Retinal pigment epithelial cell (primary cell): Measurements from ENCODE around the gene TM2D1.
A peak's percentile ranks its signal among the peaks of the same experiment; 100 is the strongest.
"Not testable (repeated sequence)": the region's sequence is repeated elsewhere in the genome, so short reads cannot be mapped to it uniquely, and the experiment has no call there.

ENCODE experiments used
- DNase-seq: peaks from one replicate; pipeline ENCODE4 v3.0.0-alpha.2; 2010; ENCODE audit warnings: low read depth
- H3K4me3 ChIP-seq: 2 replicates; pipeline ENCODE4 v1.5.1; 2011; ENCODE audit warnings: mild to moderate bottlenecking, low read length, control low read depth, moderate library complexity
- TF ChIP-seq, protein P1 (sequence below): conservative IDR thresholded peaks from 2 replicates; pipeline ENCODE4 v1.5.1; 2011; ENCODE audit warnings: low read depth, low read length, control low read depth, inconsistent platforms

TM2D1 gene

GRCh38 chr1:61741711-61742619 is 17.0 kb upstream of the TM2D1 start, which contains the start of gene PATJ:
PATJ (plus strand) TSS chr1:61742480; CDS start chr1:61762893, 20,413 bp downstream.
- peak within 1 kb of the TSS; percentile 75 for H3K4me3 ChIP-seq
- TF ChIP-seq, protein P1, sequence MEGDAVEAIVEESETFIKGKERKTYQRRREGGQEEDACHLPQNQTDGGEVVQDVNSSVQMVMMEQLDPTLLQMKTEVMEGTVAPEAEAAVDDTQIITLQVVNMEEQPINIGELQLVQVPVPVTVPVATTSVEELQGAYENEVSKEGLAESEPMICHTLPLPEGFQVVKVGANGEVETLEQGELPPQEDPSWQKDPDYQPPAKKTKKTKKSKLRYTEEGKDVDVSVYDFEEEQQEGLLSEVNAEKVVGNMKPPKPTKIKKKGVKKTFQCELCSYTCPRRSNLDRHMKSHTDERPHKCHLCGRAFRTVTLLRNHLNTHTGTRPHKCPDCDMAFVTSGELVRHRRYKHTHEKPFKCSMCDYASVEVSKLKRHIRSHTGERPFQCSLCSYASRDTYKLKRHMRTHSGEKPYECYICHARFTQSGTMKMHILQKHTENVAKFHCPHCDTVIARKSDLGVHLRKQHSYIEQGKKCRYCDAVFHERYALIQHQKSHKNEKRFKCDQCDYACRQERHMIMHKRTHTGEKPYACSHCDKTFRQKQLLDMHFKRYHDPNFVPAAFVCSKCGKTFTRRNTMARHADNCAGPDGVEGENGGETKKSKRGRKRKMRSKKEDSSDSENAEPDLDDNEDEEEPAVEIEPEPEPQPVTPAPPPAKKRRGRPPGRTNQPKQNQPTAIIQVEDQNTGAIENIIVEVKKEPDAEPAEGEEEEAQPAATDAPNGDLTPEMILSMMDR: no peak
- DNase-seq: no peak

- H3K4me3 ChIP-seq: no peak overlapping the region
- TF ChIP-seq, protein P1: no peak
- DNase-seq: no peak
Measured at GRCh38 chr1:61740751-61741700, 16.1 kb upstream of the TM2D1 start.

GRCh38 chr1:61732726-61733125 is 7.8 kb upstream of the TM2D1 start:
- H3K4me3 ChIP-seq: no peak overlapping the region
- TF ChIP-seq, protein P1: no peak
- DNase-seq: no peak

GRCh38 chr1:61730679-61731078 is 5.7 kb upstream of the TM2D1 start:
- DNase-seq: not testable (repeated sequence)

DNA sequence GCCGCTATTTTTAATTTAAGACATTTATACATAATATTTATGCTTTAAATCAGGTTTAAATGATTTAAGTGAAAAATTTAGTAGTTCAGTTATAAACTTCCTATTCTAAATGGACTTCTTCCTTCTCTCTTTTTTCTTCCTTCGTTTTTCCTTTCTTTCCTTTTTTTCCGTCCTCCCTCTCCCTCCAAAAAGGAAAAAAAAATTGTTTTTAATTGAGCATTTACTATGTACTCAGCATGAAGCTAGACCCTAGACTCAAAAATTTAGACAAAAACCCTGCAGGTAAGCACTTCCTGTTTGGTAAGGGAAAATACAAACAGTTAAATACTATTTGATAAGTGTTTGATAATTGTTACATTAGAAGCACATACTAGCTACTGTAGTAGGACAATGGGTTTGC is 2.6 kb upstream of the TM2D1 start:
- DNase-seq: no peak
- TF ChIP-seq, protein P1: no peak
- H3K4me3 ChIP-seq: no peak overlapping the region

More at GRCh38 chr1:61730679-61731078, 5.7 kb upstream of the TM2D1 start:
- not testable (repeated sequence) for H3K4me3 ChIP-seq

DNA sequence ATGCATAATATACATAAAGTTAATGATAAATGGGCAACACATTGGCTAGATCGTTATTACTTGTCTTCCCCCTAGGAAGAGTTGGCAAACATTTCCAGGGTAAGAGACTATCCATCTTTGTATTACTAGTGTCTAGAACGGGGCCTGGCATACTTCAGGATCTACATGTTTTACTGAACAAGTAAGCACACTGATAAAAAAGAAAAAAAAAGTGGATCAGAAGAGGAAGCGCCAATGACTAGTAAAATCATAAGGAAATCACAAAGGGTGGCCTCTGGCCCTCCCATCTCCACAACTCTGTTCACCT is 482 bp downstream of the TM2D1 start:
- TF ChIP-seq, protein P1: no peak
- DNase-seq: no peak
- peak overlapping the region; percentile 100 for H3K4me3 ChIP-seq

GRCh38 chr1:61718996-61719663 is 5.8 kb downstream of the TM2D1 start:
- H3K4me3 ChIP-seq, DNase-seq: not testable (repeated sequence)
